Esophagus muscularis mucosa (tissue), 4 donors: ENCODE measurements around the gene GPR34. TPM values are rescaled to one million over a fixed set of nuclear protein-coding genes. Genes with fewer than 3 reads are reported as not detected.

Experiments used
- DNase-seq: peaks from one replicate; pipeline ENCODE4 v3.0.0-alpha.2; 2017; ENCODE audit errors: extremely low spot score
- H3K27ac ChIP-seq, 4 donors: fragments of 200-600 bp; sonication (generic); replicated peaks in 1 of 4; 1 replicate in 3 of 4; 2 replicates in 1 of 4; pipeline ENCODE4 v1.5.1; 2016 to 2019; ENCODE audit warnings: mild to moderate bottlenecking in 1 of 4
- H3K27me3 ChIP-seq, 4 donors: fragments of 200-600 bp; sonication (generic); one replicate each; pipeline versions ENCODE4 v1.5.1 to v1.6.0; 2016 to 2019
- H3K36me3 ChIP-seq, 4 donors: fragments of 200-600 bp; sonication (generic); one replicate each; pipeline ENCODE4 v1.5.1; 2016 to 2019
- H3K4me1 ChIP-seq, 4 donors: fragments of 200-600 bp; sonication (generic); one replicate each; pipeline ENCODE4 v1.5.1; 2016 to 2019
- H3K4me3 ChIP-seq, 4 donors: fragments of 200-600 bp; sonication (generic); 1 replicate in 2 of 4; 2 replicates in 2 of 4; pipeline ENCODE4 v1.5.1; 2016 to 2019; ENCODE audit warnings: mild to moderate bottlenecking in 4 of 4, moderate library complexity in 1 of 4
- H3K9me3 ChIP-seq, 4 donors: fragments of 200-600 bp; sonication (generic); 1 replicate in 3 of 4; 2 replicates in 1 of 4; pipeline ENCODE4 v1.5.1; 2016 to 2019
- CTCF ChIP-seq, 3 experiments: fragments of 200-600 bp in 2 of 3; fragments of 450-650 bp in 1 of 3; sonication (generic) in 2 of 3; IDR thresholded peaks; one replicate each; pipeline ENCODE4 v1.5.1; 2017 to 2019; ENCODE audit warnings: antibody characterized with exemption in 3 of 3, mild to moderate bottlenecking in 2 of 3, moderate library complexity in 1 of 3
- EP300 ChIP-seq: sonication (generic); formaldehyde crosslinking; IDR thresholded peaks from one replicate; pipeline ENCODE4 v1.6.1; 2017; ENCODE audit warnings: antibody characterized with exemption
- POLR2A ChIP-seq: fragments of 450-650 bp; IDR thresholded peaks from one replicate; pipeline ENCODE4 v1.6.1; 2017; ENCODE audit warnings: antibody characterized with exemption, moderate library complexity, mild to moderate bottlenecking, low read depth
- POLR2AphosphoS5 ChIP-seq, 2 donors: sonication (generic); formaldehyde crosslinking; IDR thresholded peaks; one replicate each; pipeline ENCODE4 v1.6.1; 2017; ENCODE audit warnings: antibody characterized with exemption in 2 of 2
- WGBS: methylation state at CpG from one replicate; pipeline ENCODE4 v1.1.5; 2018; 5-methylcytosine and 5-hydroxymethylcytosine counted together
- intact Hi-C: fragments of 100-400 bp; cut with DNase I; formaldehyde crosslinking; loops from one replicate; pipeline ENCODE4 v1.15.1; 2023
- total RNA-seq, 4 donors: library from RNA; depleted of rRNA; stranded (reverse); fragments of >200 nt; gene quantifications; one replicate each; pipeline versions ENCODE4 v1.1.0 to v1.2.1, GENCODE V29; 2016

Gene GPR34
- total RNA-seq, 4 donors from 2014 or later: 3.7 to 14.7 (median 7.6) TPM

- intact Hi-C loops: no loop called here
- no peak for TF ChIP-seq POLR2AphosphoS5 (IDR thresholded peaks at IDR 0.05)
- H3K27me3 ChIP-seq: no peaks in the 10 kb centered on the region
- 80% methylated on average over 1 of the region's 1 CpG for WGBS
- no peaks in the 10 kb centered on the region for H3K36me3 ChIP-seq
- no peak overlapping the region for H3K4me3 ChIP-seq
- H3K27ac ChIP-seq: no peak overlapping the region
- no peaks in the 10 kb centered on the region for H3K4me1 ChIP-seq
- DNase-seq: no peak
- no peaks in the 10 kb centered on the region for H3K9me3 ChIP-seq
These were observed 16.3 kb downstream of the GPR34 start for GRCh38 chrX:41705042-41705441.

GRCh38 chrX:41705680-41706374 is 17.1 kb downstream of the GPR34 start:
- no peak for DNase-seq
- no peak for TF ChIP-seq POLR2A
- no peak for TF ChIP-seq POLR2AphosphoS5 (IDR thresholded peaks at IDR 0.05)
- no peak for TF ChIP-seq CTCF (IDR thresholded peaks at IDR 0.05)
- no peak for TF ChIP-seq EP300
- no peaks in the 10 kb centered on the region for H3K4me1 ChIP-seq
- no peaks in the 10 kb centered on the region for H3K9me3 ChIP-seq
- H3K36me3 ChIP-seq: no peaks in the 10 kb centered on the region
- H3K27me3 ChIP-seq: no peaks in the 10 kb centered on the region
- intact Hi-C loops: no loop called here
- H3K27ac ChIP-seq: no peak overlapping the region
- WGBS: 65% methylated on average over 3 of the region's 3 CpGs
- no peak overlapping the region for H3K4me3 ChIP-seq

GRCh38 chrX:41707218-41707617 is 18.4 kb downstream of the GPR34 start:
- WGBS: 33% methylated on average over 1 of the region's 1 CpG
- Histone ChIP-seq H3K36me3 (no peaks in the 10 kb centered on the region), H3K4me1 (no peaks in the 10 kb centered on the region), H3K27me3 (no peaks in the 10 kb centered on the region), H3K9me3 (no peaks in the 10 kb centered on the region), H3K27ac (no peak overlapping the region), H3K4me3 (no peak overlapping the region)
- intact Hi-C loops: no loop called here
- TF ChIP-seq POLR2A (no peak), CTCF (IDR thresholded peaks at IDR 0.05) (no peak), EP300 (no peak), POLR2AphosphoS5 (IDR thresholded peaks at IDR 0.05) (no peak)
- no peak for DNase-seq

GRCh38 chrX:41708486-41708885 is 19.7 kb downstream of the GPR34 start:
- H3K27me3 ChIP-seq: no peaks in the 10 kb centered on the region
- no peak for DNase-seq
- H3K4me1 ChIP-seq: no peaks in the 10 kb centered on the region
- WGBS: 51% methylated on average over 3 of the region's 3 CpGs
- H3K36me3 ChIP-seq: no peaks in the 10 kb centered on the region
- TF ChIP-seq POLR2AphosphoS5 (IDR thresholded peaks at IDR 0.05) (no peak), POLR2A (no peak), EP300 (no peak), CTCF (IDR thresholded peaks at IDR 0.05) (no peak)
- H3K27ac ChIP-seq: no peak overlapping the region
- intact Hi-C loops: no loop called here
- no peak overlapping the region for H3K4me3 ChIP-seq
- no peaks in the 10 kb centered on the region for H3K9me3 ChIP-seq

- no peak for DNase-seq
- intact Hi-C loops: no loop called here
- 77% methylated on average over 5 of the region's 5 CpGs for WGBS
- H3K27ac ChIP-seq: no peak overlapping the region
- TF ChIP-seq EP300: no peak
- TF ChIP-seq POLR2A: no peak
- TF ChIP-seq CTCF (IDR thresholded peaks at IDR 0.05): no peak
- TF ChIP-seq POLR2AphosphoS5 (IDR thresholded peaks at IDR 0.05): no peak
- no peaks in the 10 kb centered on the region for H3K27me3 ChIP-seq
- no peaks in the 10 kb centered on the region for H3K4me1 ChIP-seq
- H3K9me3 ChIP-seq: no peaks in the 10 kb centered on the region
- no peak overlapping the region for H3K4me3 ChIP-seq
- H3K36me3 ChIP-seq: no peaks in the 10 kb centered on the region
These were observed 22.4 kb downstream of the GPR34 start for GRCh38 chrX:41711021-41711667.
